Mesendoderm (in vitro differentiated cells): ENCODE data around the gene PRRT2.
"Not testable (repeated sequence)": the region's sequence is repeated elsewhere in the genome, so short reads cannot be mapped to it uniquely, and the experiment has no call there.

ENCODE experiments used
- DNase-seq: peaks from one replicate; pipeline ENCODE4 v3.0.0; 2013
- H2AK5ac ChIP-seq: 2 replicates; pipeline ENCODE4 v1.6.1; 2013; ENCODE audit warnings: low read length, inconsistent platforms
- H2BK120ac ChIP-seq: 2 replicates; pipeline ENCODE4 v1.6.1; 2013; ENCODE audit warnings: low read depth, mild to moderate bottlenecking, low read length, moderate library complexity, mixed read lengths
- H2BK15ac ChIP-seq: replicated peaks from 2 replicates; pipeline ENCODE4 v1.6.1; 2013; ENCODE audit warnings: low read depth, mild to moderate bottlenecking, moderate library complexity
- H2BK5ac ChIP-seq: 2 replicates; pipeline ENCODE4 v1.6.1; 2013; ENCODE audit warnings: low read length, inconsistent platforms
- H3K18ac ChIP-seq: 2 replicates; pipeline ENCODE4 v1.6.1; 2013; ENCODE audit warnings: mild to moderate bottlenecking, low read length, mixed read lengths
- H3K23ac ChIP-seq: one replicate; pipeline ENCODE4 v1.6.1; 2013; ENCODE audit warnings: low read length
- H3K27ac ChIP-seq: 2 replicates; pipeline ENCODE4 v1.5.1; 2013; ENCODE audit warnings: low read depth, mild to moderate bottlenecking, inconsistent platforms, low read length, moderate library complexity
- H3K27me3 ChIP-seq: 2 replicates; pipeline ENCODE4 v1.6.1; 2013; ENCODE audit warnings: low read length, control low read depth, mild to moderate bottlenecking, inconsistent platforms; ENCODE audit not compliant: insufficient read depth, poor library complexity
- H3K36me3 ChIP-seq: 2 replicates; pipeline ENCODE4 v1.6.1; 2013; ENCODE audit warnings: low read length, inconsistent platforms; ENCODE audit not compliant: control insufficient read depth, insufficient read depth
- H3K4ac ChIP-seq: one replicate; pipeline ENCODE4 v1.6.1; 2013; ENCODE audit warnings: low read depth, mild to moderate bottlenecking, low read length, moderate library complexity
- H3K4me1 ChIP-seq: 2 replicates; pipeline ENCODE4 v1.6.1; 2013; ENCODE audit warnings: low read depth, low read length, inconsistent platforms; ENCODE audit not compliant: control insufficient read depth
- H3K4me2 ChIP-seq: 2 replicates; pipeline ENCODE4 v1.6.1; 2013; ENCODE audit warnings: low read length
- H3K4me3 ChIP-seq: 2 replicates; pipeline ENCODE4 v1.5.1; 2013; ENCODE audit warnings: mild to moderate bottlenecking, low read length
- H3K56ac ChIP-seq: one replicate; pipeline ENCODE4 v1.6.1; 2013; ENCODE audit warnings: low read length
- H3K79me1 ChIP-seq: 2 replicates; pipeline ENCODE4 v1.6.1; 2013; ENCODE audit warnings: low read length, inconsistent platforms
- H3K79me2 ChIP-seq: 2 replicates; pipeline ENCODE4 v1.6.1; 2013; ENCODE audit warnings: mild to moderate bottlenecking, low read length; ENCODE audit not compliant: control insufficient read depth, insufficient read depth
- H3K9ac ChIP-seq: 2 replicates; pipeline ENCODE4 v1.6.1; 2013; ENCODE audit warnings: low read length, inconsistent platforms
- H4K5ac ChIP-seq: one replicate; pipeline ENCODE4 v1.6.1; 2013; ENCODE audit warnings: low read length
- H4K8ac ChIP-seq: one replicate; pipeline ENCODE4 v1.6.1; 2013; ENCODE audit warnings: low read depth, mild to moderate bottlenecking, control low read depth, low read length, moderate library complexity
- WGBS: extraction: QIAGEN DNeasy Blood & Tissue Kit; methylation state at CpG from one replicate; pipeline ENCODE4 v1.1.7; 2013; ENCODE audit warnings: low lambda C conversion rate, missing lambda C conversion rate; ENCODE audit not compliant: insufficient coverage; ENCODE audit errors: extremely low coverage; 5-methylcytosine and 5-hydroxymethylcytosine counted together

The PRRT2 gene

GRCh38 chr16:29793153-29793552 is 18.8 kb upstream of the PRRT2 start:
- not testable (repeated sequence) for H3K4me2 ChIP-seq, H2BK5ac ChIP-seq, DNase-seq, H3K36me3 ChIP-seq, H4K5ac ChIP-seq, H3K27me3 ChIP-seq, H3K9ac ChIP-seq, H3K18ac ChIP-seq, H2BK15ac ChIP-seq, H2BK120ac ChIP-seq, H4K8ac ChIP-seq, H3K27ac ChIP-seq, H3K4ac ChIP-seq, H3K56ac ChIP-seq, H3K23ac ChIP-seq, H3K4me3 ChIP-seq, H2AK5ac ChIP-seq
- H3K79me2 ChIP-seq: peaks cover 49% of the 10 kb centered on the region
- H3K79me1 ChIP-seq: peaks cover 30% of the 10 kb centered on the region
- H3K4me1 ChIP-seq: peaks cover 12% of the 10 kb centered on the region
- no CpG with 5 or more reads among the region's 18 CpGs for WGBS

GRCh38 chr16:29794231-29794710 is 17.7 kb upstream of the PRRT2 start:
- H2BK120ac ChIP-seq: no peak overlapping the region
- H3K4me3 ChIP-seq: no peak overlapping the region
- peaks cover 49% of the 10 kb centered on the region for H3K79me2 ChIP-seq
- H3K79me1 ChIP-seq: peaks cover 30% of the 10 kb centered on the region
- peaks cover 10% of the 10 kb centered on the region for H3K36me3 ChIP-seq
- no peak overlapping the region for H4K5ac ChIP-seq
- no peak overlapping the region for H3K4me2 ChIP-seq
- H3K27me3 ChIP-seq: no peaks in the 10 kb centered on the region
- H3K4ac ChIP-seq: no peak overlapping the region
- no CpG with 5 or more reads among the region's 3 CpGs for WGBS
- H2BK5ac ChIP-seq: no peak overlapping the region
- H3K4me1 ChIP-seq: peaks cover 12% of the 10 kb centered on the region
- H3K9ac ChIP-seq: no peak overlapping the region
- H3K56ac ChIP-seq: no peak overlapping the region
- no peak overlapping the region for H3K27ac ChIP-seq
- H3K23ac ChIP-seq: peak overlapping the region; percentile 75
- no peak overlapping the region for H3K18ac ChIP-seq
- H2BK15ac ChIP-seq: no peak overlapping the region
- H2AK5ac ChIP-seq: no peak overlapping the region
- H4K8ac ChIP-seq: no peak overlapping the region
- no peak for DNase-seq

DNA sequence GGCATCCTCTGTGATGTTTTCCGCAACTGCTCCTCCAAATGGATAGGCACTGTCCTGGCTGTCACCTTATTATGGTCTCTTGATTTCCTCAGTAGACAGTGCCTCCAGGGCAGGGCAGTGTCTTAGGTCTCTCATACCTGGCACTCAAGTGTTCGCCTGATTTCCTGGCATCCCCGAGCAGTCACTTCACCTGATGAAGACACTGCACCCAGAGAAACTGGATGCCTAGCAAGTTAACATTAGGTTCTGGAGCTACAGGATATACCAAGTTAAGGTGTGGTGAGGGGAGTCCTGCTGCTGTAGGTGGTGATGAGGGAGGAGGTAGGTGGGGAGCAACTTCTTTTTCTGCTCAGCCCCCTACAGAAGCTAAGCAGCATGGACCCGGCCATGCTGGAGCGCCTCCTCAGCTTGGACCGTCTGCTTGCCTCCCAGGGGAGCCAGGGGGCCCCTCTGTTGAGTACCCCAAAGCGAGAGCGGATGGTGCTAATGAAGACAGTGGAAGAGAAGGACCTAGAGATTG is 9.5 kb upstream of the PRRT2 start:
- Histone ChIP-seq H3K23ac (no peak overlapping the region), H3K4me2 (no peak overlapping the region), H3K27me3 (no peaks in the 10 kb centered on the region), H3K79me1 (no peaks in the 10 kb centered on the region), H3K9ac (no peak overlapping the region), H4K8ac (no peak overlapping the region), H4K5ac (no peak overlapping the region), H3K4ac (no peak overlapping the region), H2BK15ac (no peak overlapping the region), H2BK120ac (no peak overlapping the region), H3K4me1 (peaks cover 4% of the 10 kb centered on the region), H3K79me2 (peaks cover 4% of the 10 kb centered on the region), H2AK5ac (no peak overlapping the region), H3K56ac (no peak overlapping the region), H2BK5ac (no peak overlapping the region), H3K36me3 (peaks cover 11% of the 10 kb centered on the region), H3K4me3 (no peak overlapping the region), H3K18ac (no peak overlapping the region), H3K27ac (no peak overlapping the region)
- WGBS: no CpG with 5 or more reads among the region's 8 CpGs
- no peak for DNase-seq

- no peak overlapping the region for H3K56ac ChIP-seq
- H3K27ac ChIP-seq: no peak overlapping the region
- H3K4ac ChIP-seq: no peak overlapping the region
- no peak overlapping the region for H3K4me2 ChIP-seq
- H3K4me1 ChIP-seq: peaks cover 6% of the 10 kb centered on the region
- no peak overlapping the region for H3K9ac ChIP-seq
- WGBS: no CpG with 5 or more reads among the region's 8 CpGs
- H3K23ac ChIP-seq: no peak overlapping the region
- no peak overlapping the region for H4K8ac ChIP-seq
- H2BK15ac ChIP-seq: no peak overlapping the region
- peaks cover 4% of the 10 kb centered on the region for H3K79me1 ChIP-seq
- H3K18ac ChIP-seq: no peak overlapping the region
- no peak overlapping the region for H2BK5ac ChIP-seq
- H3K36me3 ChIP-seq: peaks cover 12% of the 10 kb centered on the region
- H3K27me3 ChIP-seq: no peaks in the 10 kb centered on the region
- H2BK120ac ChIP-seq: no peak overlapping the region
- H3K79me2 ChIP-seq: peaks cover 20% of the 10 kb centered on the region
- no peak overlapping the region for H3K4me3 ChIP-seq
- H2AK5ac ChIP-seq: no peak overlapping the region
- H4K5ac ChIP-seq: no peak overlapping the region
- DNase-seq: no peak
Measured at GRCh38 chr16:29804020-29804419, 8.0 kb upstream of the PRRT2 start.

- Histone ChIP-seq H3K4me2 (peak overlapping the region; percentile 77), H3K9ac (peak overlapping the region; percentile 92), H3K79me2 (peaks cover 23% of the 10 kb centered on the region), H2AK5ac (peak overlapping the region; percentile 2), H2BK15ac (no peak overlapping the region), H3K4ac (peak overlapping the region; percentile 86), H3K18ac (peak overlapping the region; percentile 51), H3K23ac (no peak overlapping the region), H3K36me3 (peaks cover 11% of the 10 kb centered on the region), H4K8ac (no peak overlapping the region), H2BK120ac (peak overlapping the region; percentile 5), H3K79me1 (peaks cover 5% of the 10 kb centered on the region), H2BK5ac (peak overlapping the region; percentile 43), H3K4me1 (peaks cover 6% of the 10 kb centered on the region), H3K27me3 (no peaks in the 10 kb centered on the region), H3K27ac (peak overlapping the region; percentile 84), H3K56ac (peak overlapping the region; percentile 96), H4K5ac (no peak overlapping the region), H3K4me3 (peak overlapping the region; percentile 64)
- DNase-seq: peak; percentile 40
- WGBS: no CpG with 5 or more reads among the region's 26 CpGs
Measured at GRCh38 chr16:29804455-29805231, 7.3 kb upstream of the PRRT2 start.
